ENCODE measurements around the gene MT1A. TPM values are rescaled to one million over a fixed set of nuclear protein-coding genes. Genes with fewer than 3 reads are reported as not detected.

MT1A gene
- total RNA-seq, 1 experiment from 2014 or later, result 52.1 TPM

- no peaks in the 10 kb centered on the region for H3K9me3 ChIP-seq (ENCODE audit: control insufficient read depth, insufficient read depth, low read depth, low read length)
- peaks cover 20% of the 10 kb centered on the region for H3K4me1 ChIP-seq (ENCODE audit: control insufficient read depth, insufficient read depth, low read length)
- peak overlapping the region; percentile 54; the same call in 1 of the 2 replicates for H3K27ac ChIP-seq (ENCODE audit: low read length)
- POLR2A ChIA-PET, result interaction anchor here (0.6 to 1.2 kb wide), 2 partner anchors 18 to 113 kb away, joined by 3 to 5 read pairs; partner anchors contain the start of gene MT1E
- ATAC-seq (peak; percentile 98), DNase-seq (ENCODE audit: low read depth, low spot score) (no peak)
- in situ Hi-C loops (cut with HindIII; ENCODE audit: low pct_unique_long_range_greater_than_20kb, low sequenced_read_pairs), result no loop called here
- no peaks in the 10 kb centered on the region for H3K27me3 ChIP-seq (ENCODE audit: control insufficient read depth, insufficient read depth, low read length)
- H3K36me3 ChIP-seq (ENCODE audit: control insufficient read depth, insufficient read depth, low read length), result no peaks in the 10 kb centered on the region
- BruUV-seq (replicated peaks), result no TSS peak
- CTCF ChIA-PET, result interaction anchor here (0.9 kb wide), 1 partner anchor 42 kb away, joined by 3 read pairs; no protein-coding TSS in a partner anchor
- peak overlapping the region; percentile 31 to 40 for H3K4me3 ChIP-seq (ENCODE audit: low read depth in 2 of 2, low read length in 2 of 2)
- TF ChIP-seq REST (IDR thresholded peaks at IDR 0.05; ENCODE audit: insufficient read depth in 1 of 2, low read depth in 2 of 2, low read length in 1 of 2) (no peak), SIN3A (IDR thresholded peaks at IDR 0.05; ENCODE audit: borderline replicate concordance, insufficient read depth, low read depth, low read length) (no peak), POLR2AphosphoS5 (IDR thresholded peaks at IDR 0.05; ENCODE audit: low read depth, low read length) (no peak), CTCF (IDR thresholded peaks at IDR 0.05) (peak; percentile 67)
- intact Hi-C loops (cut with micrococcal nuclease; ENCODE audit: unreplicated experiment), result no loop called here
These were observed 4.8 kb downstream of the MT1A start for GRCh38 chr16:56643080-56643778.

- TF ChIP-seq CTCF (IDR thresholded peaks at IDR 0.05), result 0 out of 2 replicates have a peak, but pooled peaks have one; percentile 28
- no peak for TF ChIP-seq POLR2AphosphoS5 (IDR thresholded peaks at IDR 0.05; ENCODE audit: low read depth, low read length)
- no peak for TF ChIP-seq TCF7L2 (IDR thresholded peaks at IDR 0.05; ENCODE audit: low read depth, low read length)
- no peak for TF ChIP-seq SIN3A (IDR thresholded peaks at IDR 0.05; ENCODE audit: borderline replicate concordance, insufficient read depth, low read depth, low read length)
- TF ChIP-seq REST (IDR thresholded peaks at IDR 0.05; ENCODE audit: insufficient read depth in 1 of 2, low read depth in 2 of 2, low read length in 1 of 2), result peak; percentile 57 to 77; a peak in 3 of 4 replicates
- H3K27ac ChIP-seq (ENCODE audit: low read length), result peak overlapping the region; percentile 54; the same call in 1 of the 2 replicates
- BruUV-seq (replicated peaks), result no TSS peak
- no peaks in the 10 kb centered on the region for H3K27me3 ChIP-seq (ENCODE audit: control insufficient read depth, insufficient read depth, low read length)
- ATAC-seq (no peak), DNase-seq (ENCODE audit: low read depth, low spot score) (no peak)
- no peaks in the 10 kb centered on the region for H3K9me3 ChIP-seq (ENCODE audit: control insufficient read depth, insufficient read depth, low read depth, low read length)
- H3K4me3 ChIP-seq (ENCODE audit: low read depth in 2 of 2, low read length in 2 of 2), result peak overlapping the region; percentile 31 to 40
- H3K36me3 ChIP-seq (ENCODE audit: control insufficient read depth, insufficient read depth, low read length), result no peaks in the 10 kb centered on the region
- POLR2A ChIA-PET, result interaction anchor here (1.2 kb wide), 1 partner anchor 18 kb away, joined by 3 read pairs; the partner anchor contains the start of gene MT1E
- intact Hi-C loops (cut with micrococcal nuclease; ENCODE audit: unreplicated experiment), result no loop called here
- CTCF ChIA-PET, result interaction anchor here (0.6 to 0.9 kb wide), 2 partner anchors 20 to 43 kb away, joined by 3 to 5 read pairs; no protein-coding TSS in a partner anchor
- in situ Hi-C loops (cut with HindIII; ENCODE audit: low pct_unique_long_range_greater_than_20kb, low sequenced_read_pairs), result no loop called here
- peaks cover 16% of the 10 kb centered on the region for H3K4me1 ChIP-seq (ENCODE audit: control insufficient read depth, insufficient read depth, low read length)
These were observed 5.4 kb downstream of the MT1A start for GRCh38 chr16:56643833-56644232.
